HUES6 (cell line): ENCODE data around the gene SYCP2L.
"Not testable (repeated sequence)": the region's sequence is repeated elsewhere in the genome, so short reads cannot be mapped to it uniquely, and the experiment has no call there.

Source experiments
- H3K27ac ChIP-seq: 2 replicates; pipeline ENCODE4 v1.7.0; 2013; ENCODE audit warnings: low read depth, mild to moderate bottlenecking, low read length, inconsistent platforms
- H3K27me3 ChIP-seq: 2 replicates; pipeline ENCODE4 v1.6.1; 2013; ENCODE audit warnings: low read length; ENCODE audit not compliant: control insufficient read depth, insufficient read depth
- H3K36me3 ChIP-seq: 2 replicates; pipeline ENCODE4 v1.6.1; 2013; ENCODE audit warnings: low read length; ENCODE audit not compliant: control insufficient read depth, insufficient read depth
- H3K4me1 ChIP-seq: 2 replicates; pipeline ENCODE4 v1.6.1; 2013; ENCODE audit warnings: low read length; ENCODE audit not compliant: control insufficient read depth, insufficient read depth
- H3K4me3 ChIP-seq: 2 replicates; pipeline ENCODE4 v1.5.1; 2013; ENCODE audit warnings: low read depth, low read length
- H3K9ac ChIP-seq: one replicate; pipeline ENCODE4 v1.6.1; 2013; ENCODE audit warnings: mild to moderate bottlenecking, low read length
- H3K9me3 ChIP-seq: 2 replicates; pipeline ENCODE4 v1.6.1; 2013; ENCODE audit warnings: low read depth, low read length; ENCODE audit not compliant: control insufficient read depth, insufficient read depth

SYCP2L gene

DNA sequence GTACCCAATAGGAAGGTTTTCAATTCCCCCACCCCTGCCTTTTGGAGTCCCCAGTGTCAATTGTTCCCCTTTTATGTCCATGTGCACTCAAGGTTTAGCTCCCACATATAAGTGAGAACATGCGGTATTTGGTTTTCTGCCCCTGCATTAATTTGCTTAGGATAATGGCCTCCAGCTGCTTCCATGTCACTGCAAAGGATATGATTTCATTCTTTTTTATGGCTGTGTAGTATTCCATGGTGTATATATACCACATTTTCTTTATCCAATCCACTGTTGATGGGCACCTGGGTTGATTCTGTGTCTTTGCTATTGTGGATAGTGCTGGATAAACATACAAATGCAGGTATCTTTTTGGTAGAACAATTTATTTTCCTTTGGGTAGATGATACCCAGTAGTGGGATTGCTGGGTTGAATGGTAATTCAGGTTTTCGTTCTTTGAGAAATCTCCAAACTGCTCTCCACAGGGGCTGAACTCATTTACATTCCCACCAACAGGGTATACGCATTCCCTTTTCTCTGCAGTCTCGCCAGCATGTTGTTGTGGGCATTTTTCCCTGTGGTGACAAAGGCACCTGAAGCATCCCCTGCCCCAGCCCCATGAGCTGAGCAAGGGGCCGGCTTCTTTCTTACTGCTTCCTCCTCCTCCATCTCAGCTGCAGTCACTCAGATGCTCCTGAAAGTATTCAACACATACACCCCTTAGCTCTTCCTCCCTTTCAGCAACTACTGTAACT is 90.5 kb downstream of the SYCP2L start:
- H3K27ac ChIP-seq = no peak overlapping the region
- no peaks in the 10 kb centered on the region for H3K4me1 ChIP-seq
- H3K9ac ChIP-seq = no peak overlapping the region
- no peaks in the 10 kb centered on the region for H3K36me3 ChIP-seq
- H3K4me3 ChIP-seq = no peak overlapping the region
- H3K27me3 ChIP-seq = no peaks in the 10 kb centered on the region
- no peaks in the 10 kb centered on the region for H3K9me3 ChIP-seq

DNA sequence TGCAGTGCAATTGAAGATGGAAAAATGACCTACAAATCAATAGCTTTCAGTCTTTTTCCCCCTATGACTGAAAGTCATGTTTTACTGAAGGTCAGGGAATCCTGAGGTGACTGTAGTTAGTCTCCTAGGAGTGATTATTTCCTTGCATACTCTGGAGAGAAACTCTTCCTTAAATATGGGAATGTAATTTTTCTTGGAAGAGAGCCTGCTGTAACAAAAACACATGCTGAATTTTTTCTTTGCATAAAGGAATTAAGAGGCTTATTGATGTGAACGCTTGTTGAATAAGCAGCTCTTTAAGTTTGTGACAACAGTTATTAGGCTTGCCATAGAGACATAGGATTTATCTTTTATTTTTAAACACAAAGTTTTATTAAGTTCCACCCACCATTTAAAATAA is 92.8 kb downstream of the SYCP2L start:
- H3K27me3 ChIP-seq = no peaks in the 10 kb centered on the region
- H3K9ac ChIP-seq = no peak overlapping the region
- no peak overlapping the region for H3K4me3 ChIP-seq
- H3K9me3 ChIP-seq = no peaks in the 10 kb centered on the region
- no peak overlapping the region for H3K27ac ChIP-seq
- no peaks in the 10 kb centered on the region for H3K4me1 ChIP-seq
- H3K36me3 ChIP-seq = no peaks in the 10 kb centered on the region

DNA sequence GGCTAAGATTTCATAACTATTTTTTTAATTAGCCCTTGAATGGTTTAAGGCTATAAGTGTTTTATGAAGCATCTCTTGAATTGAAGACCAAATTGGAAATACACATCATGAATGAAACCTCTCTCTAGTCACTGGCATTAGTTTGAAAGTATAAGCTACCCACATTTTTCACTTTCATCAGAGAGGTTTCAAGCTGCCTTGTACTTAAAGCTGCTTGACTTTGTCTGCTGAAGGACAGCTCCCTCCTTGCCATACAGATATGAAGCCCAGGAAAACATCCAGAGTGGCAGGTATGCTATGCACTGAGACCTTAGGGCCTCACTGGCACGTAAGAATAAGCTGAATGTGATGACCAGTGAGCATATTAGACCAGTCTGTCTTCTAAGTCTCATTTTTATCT is 94.6 kb downstream of the SYCP2L start:
- no peak overlapping the region for H3K27ac ChIP-seq
- no peaks in the 10 kb centered on the region for H3K9me3 ChIP-seq
- no peaks in the 10 kb centered on the region for H3K36me3 ChIP-seq
- no peak overlapping the region for H3K4me3 ChIP-seq
- no peak overlapping the region for H3K9ac ChIP-seq
- H3K4me1 ChIP-seq = no peaks in the 10 kb centered on the region
- H3K27me3 ChIP-seq = no peaks in the 10 kb centered on the region

DNA sequence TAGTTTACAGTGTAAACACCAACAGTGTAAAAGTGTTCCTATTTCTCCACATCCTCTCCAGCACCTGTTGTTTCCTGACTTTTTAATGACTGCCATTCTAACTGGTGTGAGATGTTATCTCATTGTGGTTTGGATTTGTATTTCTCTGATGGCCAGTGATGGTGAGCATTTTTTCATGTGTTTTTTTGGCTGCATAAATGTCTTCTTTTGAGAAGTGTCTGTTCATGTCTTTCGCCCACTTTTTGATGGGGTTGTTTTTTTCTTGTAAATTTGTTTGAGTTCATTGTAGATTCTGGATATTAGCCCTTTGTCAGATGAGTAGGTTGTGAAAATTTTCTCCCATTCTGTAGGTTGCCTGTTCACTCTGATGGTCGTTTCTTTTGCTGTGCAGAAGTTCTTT is 98.1 kb downstream of the SYCP2L start:
- not testable (repeated sequence) for H3K4me1 ChIP-seq, H3K36me3 ChIP-seq, H3K9me3 ChIP-seq, H3K27me3 ChIP-seq, H3K4me3 ChIP-seq, H3K27ac ChIP-seq, H3K9ac ChIP-seq

DNA sequence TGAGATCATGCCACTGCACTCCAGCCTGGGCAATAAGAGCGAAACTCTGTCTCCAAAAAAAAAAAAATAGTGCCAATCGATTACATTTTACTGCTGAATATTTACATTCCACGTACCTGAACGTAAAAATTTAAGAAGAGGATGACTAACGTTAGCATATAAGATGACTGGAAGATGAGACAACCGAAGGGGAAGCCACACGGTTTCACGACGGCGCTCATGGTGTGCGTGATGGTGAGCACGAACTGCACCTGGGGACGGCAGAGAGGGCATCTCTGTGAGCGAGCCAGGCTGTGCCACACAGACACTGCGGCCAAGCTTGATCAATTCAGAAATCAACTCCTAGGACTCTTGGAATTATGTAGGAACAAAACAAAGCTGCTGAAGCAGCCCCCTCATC is 102.7 kb downstream of the SYCP2L start:
- no peaks in the 10 kb centered on the region for H3K27me3 ChIP-seq
- H3K36me3 ChIP-seq = no peaks in the 10 kb centered on the region
- H3K9ac ChIP-seq = no peak overlapping the region
- H3K4me3 ChIP-seq = no peak overlapping the region
- no peak overlapping the region for H3K27ac ChIP-seq
- H3K9me3 ChIP-seq = no peaks in the 10 kb centered on the region
- H3K4me1 ChIP-seq = no peaks in the 10 kb centered on the region

DNA sequence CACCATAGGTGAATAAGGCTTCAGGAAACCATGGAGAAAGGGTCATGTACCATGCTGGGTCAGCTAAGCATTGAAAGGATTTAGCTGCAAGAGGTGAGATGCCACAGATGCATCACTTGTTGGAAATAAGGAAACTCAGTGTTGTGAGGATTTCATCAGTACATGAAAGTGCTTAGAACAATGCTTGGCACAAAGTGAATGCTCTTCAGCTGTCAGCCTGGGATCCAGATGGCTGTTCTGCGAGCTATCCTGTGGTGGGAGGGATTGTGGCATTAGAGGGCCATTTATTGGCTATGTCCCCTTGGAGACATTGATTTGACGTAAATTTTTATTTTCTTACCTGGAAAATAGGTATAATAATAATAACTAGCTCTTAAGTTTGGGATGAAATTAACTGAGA is 104.3 kb downstream of the SYCP2L start:
- Histone ChIP-seq H3K4me1 (peaks cover 9% of the 10 kb centered on the region), H3K36me3 (no peaks in the 10 kb centered on the region), H3K4me3 (no peak overlapping the region)

DNA sequence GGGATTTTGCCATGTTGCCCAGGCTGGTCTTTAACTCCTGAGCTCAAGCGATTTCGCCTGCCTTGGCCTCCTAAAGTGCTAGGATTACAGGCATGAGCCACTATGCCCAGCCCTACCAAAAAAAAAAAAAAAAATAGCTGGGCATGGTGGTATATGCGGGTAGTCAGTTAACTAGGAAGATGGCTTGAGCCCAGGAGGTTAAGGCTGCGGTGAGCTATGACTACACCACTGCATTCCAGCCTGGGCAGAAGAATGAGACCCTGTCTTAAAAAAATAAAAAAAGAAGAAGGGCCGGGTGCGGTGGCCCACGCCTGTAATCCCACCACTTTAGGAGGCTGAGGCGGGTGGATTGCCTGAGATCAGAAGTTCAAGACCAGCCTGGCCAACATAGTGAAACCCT is 107.0 kb downstream of the SYCP2L start:
- Histone ChIP-seq H3K27ac (no peak overlapping the region), H3K9ac (no peak overlapping the region), H3K4me1 (peaks cover 9% of the 10 kb centered on the region), H3K9me3 (no peaks in the 10 kb centered on the region), H3K4me3 (no peak overlapping the region), H3K27me3 (no peaks in the 10 kb centered on the region), H3K36me3 (no peaks in the 10 kb centered on the region)

More for the DNA sequence above, 104.3 kb downstream of the SYCP2L start:
- no peak overlapping the region for H3K9ac ChIP-seq
- H3K9me3 ChIP-seq = no peaks in the 10 kb centered on the region
- no peak overlapping the region for H3K27ac ChIP-seq
- H3K27me3 ChIP-seq = no peaks in the 10 kb centered on the region

DNA sequence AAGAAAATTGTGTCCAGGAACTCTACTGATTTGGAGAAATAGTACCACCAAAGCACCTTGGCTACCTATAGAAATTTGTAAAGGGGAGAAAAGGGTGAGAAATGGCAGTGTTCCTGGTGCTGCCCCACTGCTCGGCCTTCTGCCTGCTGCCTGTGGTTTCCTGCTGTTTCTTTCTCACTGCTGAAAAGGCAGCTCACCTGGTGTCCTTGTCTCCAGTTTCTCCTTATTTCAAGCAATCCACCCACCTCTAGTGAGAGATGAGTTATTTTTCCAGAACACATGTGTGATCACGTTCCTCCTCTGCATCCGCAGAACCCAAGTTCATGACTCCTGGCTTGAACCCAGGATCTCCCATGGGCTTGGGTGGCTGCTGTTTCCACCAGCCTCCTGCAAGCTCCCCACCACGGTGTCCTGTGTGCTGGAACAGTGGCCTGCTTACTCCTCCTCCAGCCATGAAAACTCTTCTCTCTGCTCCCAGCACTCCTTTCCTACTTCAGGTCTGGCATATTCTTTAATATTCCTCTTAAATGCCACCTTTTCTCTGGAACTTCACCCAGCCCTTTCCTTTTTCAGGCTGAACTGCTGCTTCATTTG is 108.4 kb downstream of the SYCP2L start:
- Histone ChIP-seq H3K36me3 (no peaks in the 10 kb centered on the region), H3K9me3 (no peaks in the 10 kb centered on the region), H3K9ac (no peak overlapping the region), H3K4me1 (peaks cover 9% of the 10 kb centered on the region), H3K27ac (no peak overlapping the region), H3K27me3 (no peaks in the 10 kb centered on the region), H3K4me3 (no peak overlapping the region)

DNA sequence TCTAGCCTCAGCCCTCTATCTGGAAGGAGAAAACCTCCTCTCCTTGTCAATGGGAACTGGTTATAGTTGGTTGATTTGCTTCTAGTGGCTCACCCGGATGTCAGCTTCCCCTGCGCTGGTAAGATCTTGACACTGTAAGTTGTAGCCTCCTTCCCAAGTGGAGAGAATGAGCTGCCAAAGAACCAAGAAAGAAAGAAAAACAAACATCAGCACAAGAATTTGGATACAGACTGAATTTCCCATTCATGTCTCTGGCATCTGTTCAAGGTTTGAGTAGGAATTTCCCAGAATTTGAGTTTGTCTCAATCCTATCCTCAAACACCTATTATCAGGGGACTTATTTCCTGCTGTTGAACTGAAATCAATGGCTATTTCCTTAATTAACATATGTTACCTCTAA is 113.1 kb downstream of the SYCP2L start:
- no peak overlapping the region for H3K4me3 ChIP-seq
- no peaks in the 10 kb centered on the region for H3K36me3 ChIP-seq
- no peak overlapping the region for H3K27ac ChIP-seq
- peaks cover 6% of the 10 kb centered on the region for H3K4me1 ChIP-seq
- H3K9ac ChIP-seq = no peak overlapping the region
- H3K9me3 ChIP-seq = no peaks in the 10 kb centered on the region
- no peaks in the 10 kb centered on the region for H3K27me3 ChIP-seq

DNA sequence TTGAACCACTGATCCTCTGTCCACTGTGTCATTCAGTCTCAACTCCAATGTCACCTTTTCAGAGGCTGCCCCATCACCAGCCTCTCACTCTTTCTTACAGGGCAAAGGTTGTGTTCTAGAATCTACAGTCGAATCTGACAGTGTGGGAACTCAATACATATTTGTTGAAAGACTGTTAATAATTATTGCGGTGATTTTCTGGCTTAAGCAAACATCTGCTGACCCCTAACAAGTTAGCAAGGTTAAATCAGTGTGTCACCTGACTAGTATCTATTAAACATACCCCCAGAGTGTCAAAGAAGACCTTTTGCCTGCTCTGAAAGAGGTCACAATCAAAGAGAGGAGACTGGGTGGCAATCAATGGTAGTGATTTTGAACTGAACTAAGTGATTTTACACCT is 115.3 kb downstream of the SYCP2L start:
- Histone ChIP-seq H3K9ac (no peak overlapping the region), H3K27me3 (no peaks in the 10 kb centered on the region), H3K4me3 (no peak overlapping the region), H3K9me3 (no peaks in the 10 kb centered on the region), H3K4me1 (no peaks in the 10 kb centered on the region; the same call in 1 of the 2 replicates), H3K27ac (no peak overlapping the region), H3K36me3 (no peaks in the 10 kb centered on the region)

DNA sequence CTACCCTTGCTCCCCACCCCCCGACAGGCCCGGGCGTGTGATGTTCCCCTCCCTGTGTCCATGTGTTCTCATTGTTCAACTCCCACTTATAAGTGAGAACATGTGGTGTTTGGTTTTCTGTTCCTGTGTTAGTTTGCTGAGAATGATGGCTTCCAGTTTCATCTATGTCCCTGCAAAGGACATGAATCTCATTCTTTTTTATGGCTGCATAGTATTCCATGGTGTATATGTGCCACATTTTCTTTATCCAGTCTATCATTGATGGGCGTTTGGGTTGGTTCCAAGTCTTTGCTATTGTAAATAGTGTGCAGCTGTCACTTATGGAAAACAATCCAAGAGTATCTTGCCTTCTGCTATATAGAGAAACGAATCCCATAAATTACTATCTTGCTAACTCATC is 116.4 kb downstream of the SYCP2L start:
- H3K9ac ChIP-seq, H3K9me3 ChIP-seq, H3K4me1 ChIP-seq, H3K27ac ChIP-seq, H3K4me3 ChIP-seq, H3K27me3 ChIP-seq, H3K36me3 ChIP-seq: not testable (repeated sequence)
